KOPT-K1 (cell line): ENCODE results near the gene FUS.

ENCODE experiments used
- H3K27ac ChIP-seq: fragments of 200-600 bp; sonication (generic); 2 replicates; pipeline ENCODE4 v1.5.1; 2016; ENCODE audit warnings: antibody characterized with exemption, mild to moderate bottlenecking, low read depth, low read length; ENCODE audit not compliant: poor library complexity, severe bottlenecking
- H3K36me3 ChIP-seq: fragments of 200-600 bp; sonication (generic); 2 replicates; pipeline ENCODE4 v1.5.1; 2017; ENCODE audit warnings: antibody characterized with exemption, mild to moderate bottlenecking, low read length, moderate library complexity; ENCODE audit not compliant: insufficient read depth
- H3K9me3 ChIP-seq: fragments of 200-600 bp; sonication (generic); 2 replicates; pipeline ENCODE4 v1.5.1; 2017; ENCODE audit warnings: antibody characterized with exemption, low read length, mild to moderate bottlenecking; ENCODE audit not compliant: insufficient read depth, poor library complexity, severe bottlenecking

Gene FUS

GRCh38 chr16:31200821-31201568, 21.1 kb downstream of the FUS start:
- H3K27ac ChIP-seq = peak overlapping the region; percentile 59

GRCh38 chr16:31201582-31202413, 21.9 kb downstream of the FUS start:
- no peaks in the 10 kb centered on the region for H3K9me3 ChIP-seq
- peaks cover 35% of the 10 kb centered on the region for H3K36me3 ChIP-seq
- peak overlapping the region; percentile 59 for H3K27ac ChIP-seq

More at GRCh38 chr16:31200821-31201568, 21.1 kb downstream of the FUS start:
- Histone ChIP-seq H3K36me3 (peaks cover 43% of the 10 kb centered on the region), H3K9me3 (no peaks in the 10 kb centered on the region)

- H3K9me3 ChIP-seq = no peaks in the 10 kb centered on the region
- H3K27ac ChIP-seq = peak within 1 kb of the TSS; percentile 59
- peaks cover 27% of the 10 kb centered on the region for H3K36me3 ChIP-seq
These were observed 22.8 kb downstream of the FUS start, which contains the start of gene PYCARD for GRCh38 chr16:31202414-31203375. Gene PYCARD, minus strand, starts transcription at chr16:31202760. Its CDS starts 70 bp downstream, at chr16:31202690.

- H3K27ac ChIP-seq = no peak overlapping the region
- no peaks in the 10 kb centered on the region for H3K9me3 ChIP-seq
- H3K36me3 ChIP-seq = peaks cover 3% of the 10 kb centered on the region; the same call in 1 of the 2 replicates
These were observed 25.1 kb downstream of the FUS start for GRCh38 chr16:31204871-31205666.

GRCh38 chr16:31206776-31207175, 26.8 kb downstream of the FUS start:
- no peak overlapping the region for H3K27ac ChIP-seq
- H3K36me3 ChIP-seq = no peaks in the 10 kb centered on the region
- no peaks in the 10 kb centered on the region for H3K9me3 ChIP-seq

- Histone ChIP-seq H3K9me3 (no peaks in the 10 kb centered on the region), H3K36me3 (no peaks in the 10 kb centered on the region), H3K27ac (no peak overlapping the region)
These were observed 33.4 kb downstream of the FUS start for GRCh38 chr16:31213342-31213741.

GRCh38 chr16:31213877-31214707, 34.2 kb downstream of the FUS start, which contains the start of gene TRIM72:
Gene TRIM72, plus strand, starts transcription at chr16:31214119. Its CDS starts 620 bp downstream, at chr16:31214739.
- H3K36me3 ChIP-seq = no peaks in the 10 kb centered on the region
- H3K9me3 ChIP-seq = no peaks in the 10 kb centered on the region
- H3K27ac ChIP-seq = no peak within 1 kb of the TSS

- no peak overlapping the region for H3K27ac ChIP-seq
- no peaks in the 10 kb centered on the region for H3K36me3 ChIP-seq
- H3K9me3 ChIP-seq = no peaks in the 10 kb centered on the region
These were observed 34.9 kb downstream of the FUS start for GRCh38 chr16:31214708-31215286.

GRCh38 chr16:31215287-31216162, 35.6 kb downstream of the FUS start:
- Histone ChIP-seq H3K27ac (no peak overlapping the region), H3K9me3 (no peaks in the 10 kb centered on the region), H3K36me3 (no peaks in the 10 kb centered on the region)

GRCh38 chr16:31216422-31217135, 36.6 kb downstream of the FUS start, which contains the start of gene PYDC1:
Gene PYDC1, minus strand, starts transcription at chr16:31217135. Its CDS starts 107 bp downstream, at chr16:31217028.
- H3K9me3 ChIP-seq = no peaks in the 10 kb centered on the region
- H3K36me3 ChIP-seq = no peaks in the 10 kb centered on the region
- no peak within 1 kb of the TSS for H3K27ac ChIP-seq

- no peak overlapping the region for H3K27ac ChIP-seq
- no peaks in the 10 kb centered on the region for H3K9me3 ChIP-seq
- no peaks in the 10 kb centered on the region for H3K36me3 ChIP-seq
These were observed 37.2 kb downstream of the FUS start for GRCh38 chr16:31217136-31217530.
